B cell (primary cell): ENCODE results near the gene RBPJ. TPM values are rescaled to one million over a fixed set of nuclear protein-coding genes. Genes with fewer than 3 reads are reported as not detected.

Source experiments
- ATAC-seq: fragments of 200-7000 bp; cut with Tn5 transposase; one replicate; pipeline ENCODE4 v1.10.0; 2021; ENCODE audit warnings: low read depth, mild to moderate bottlenecking, moderate number of reproducible peaks, moderate library complexity
- CTCF ChIA-PET: fragments of 350-600 bp; sonication (Branson Sonifier 250); formaldehyde crosslinking; loops from one replicate; lab custom pipeline; 2021; ENCODE audit warnings: antibody characterized with exemption, inconsistent platforms; lab: Charles Lee
- POLR2A ChIA-PET: fragments of 350-600 bp; sonication (Branson Sonifier 250); formaldehyde crosslinking; loops from one replicate; lab custom pipeline; 2021; ENCODE audit warnings: antibody characterized with exemption; lab: Charles Lee
- DNase-seq: peaks from one replicate; pipeline ENCODE4 v3.0.0; 2013
- H2AFZ ChIP-seq: 2 replicates; pipeline ENCODE4 v1.6.1; 2012; ENCODE audit warnings: mild to moderate bottlenecking, low read depth, low read length; ENCODE audit not compliant: insufficient read depth, poor library complexity, severe bottlenecking
- H3K27ac ChIP-seq, 2 donors: 1 replicate in 1 of 2; 2 replicates in 1 of 2; pipeline ENCODE4 v1.5.1; 2012 to 2013; ENCODE audit warnings: low read length in 2 of 2, mild to moderate bottlenecking in 2 of 2, moderate library complexity in 1 of 2
- H3K27me3 ChIP-seq, 4 experiments: fragments of 200-600 bp in 1 of 4; sonication (generic) in 1 of 4; replicated peaks in 1 of 4; 1 replicate in 2 of 4; 2 replicates in 2 of 4; pipeline versions ENCODE4 v1.6.1 to v1.7.0; 2013 to 2016; ENCODE audit warnings: low read length in 3 of 4, mild to moderate bottlenecking in 2 of 4, mixed read lengths in 1 of 4, moderate library complexity in 1 of 4; ENCODE audit not compliant: insufficient read depth in 4 of 4, control insufficient read depth in 3 of 4; ENCODE audit errors: control extremely low read depth in 1 of 4
- H3K36me3 ChIP-seq, 2 experiments: replicated peaks in 1 of 2; 1 replicate in 1 of 2; 2 replicates in 1 of 2; pipeline versions ENCODE4 v1.6.1 to v1.7.1; 2013; ENCODE audit warnings: low read length in 1 of 2; ENCODE audit not compliant: insufficient read depth in 2 of 2, control insufficient read depth in 1 of 2; ENCODE audit errors: control extremely low read depth in 1 of 2, extremely low read depth in 1 of 2
- H3K4me1 ChIP-seq, 2 donors: fragments of 200-600 bp in 1 of 2; sonication (generic) in 1 of 2; 1 replicate in 1 of 2; 2 replicates in 1 of 2; pipeline versions ENCODE4 v1.5.1 to v1.6.1; 2013 to 2017; ENCODE audit warnings: low read length in 2 of 2; ENCODE audit not compliant: control insufficient read depth in 2 of 2, insufficient read depth in 2 of 2
- H3K4me2 ChIP-seq: replicated peaks from 2 replicates; pipeline ENCODE3; 2012; ENCODE audit warnings: mild to moderate bottlenecking, low read depth, low read length; ENCODE audit not compliant: poor library complexity, severe bottlenecking
- H3K4me3 ChIP-seq, 5 experiments: fragments of 200-600 bp in 1 of 5; sonication (generic) in 1 of 5; 1 replicate in 3 of 5; 2 replicates in 2 of 5; pipeline versions ENCODE4 v1.5.1 to v1.7.0; 2011 to 2016; ENCODE audit warnings: low read length in 4 of 5, mild to moderate bottlenecking in 4 of 5, low read depth in 2 of 5, control low read depth in 1 of 5, moderate library complexity in 1 of 5; ENCODE audit not compliant: insufficient read depth in 1 of 5; ENCODE audit errors: control extremely low read depth in 1 of 5, extremely low read depth in 1 of 5
- H3K79me2 ChIP-seq: fragments of 200-600 bp; sonication (generic); one replicate; pipeline ENCODE4 v1.6.0; 2016; ENCODE audit warnings: low read length; ENCODE audit not compliant: control insufficient read depth, insufficient read depth
- H3K9ac ChIP-seq: fragments of 200-600 bp; sonication (generic); 2 replicates; pipeline ENCODE4 v1.6.1; 2017; ENCODE audit warnings: mild to moderate bottlenecking, low read length, moderate library complexity
- H3K9me3 ChIP-seq, 3 donors: one replicate each; pipeline versions ENCODE4 v1.6.1 to v1.7.1; 2013; ENCODE audit warnings: low read length in 2 of 3; ENCODE audit not compliant: control insufficient read depth in 2 of 3, insufficient read depth in 1 of 3; ENCODE audit errors: control extremely low read depth in 1 of 3
- H4K20me1 ChIP-seq: 2 replicates; pipeline ENCODE4 v1.6.0; 2012; ENCODE audit warnings: mild to moderate bottlenecking, low read length; ENCODE audit not compliant: insufficient read depth, control insufficient read depth, poor library complexity, severe bottlenecking
- H3K27ac Mint-ChIP-seq: one replicate; pipeline ENCODE4 v1.8.0; 2021; ENCODE audit warnings: mixed read lengths
- H3K27me3 Mint-ChIP-seq: one replicate; pipeline ENCODE4 v1.8.0; 2021; ENCODE audit warnings: mixed read lengths
- H3K4me1 Mint-ChIP-seq: one replicate; pipeline ENCODE4 v1.8.0; 2021; ENCODE audit warnings: mixed read lengths
- H3K4me3 Mint-ChIP-seq: one replicate; pipeline ENCODE4 v1.8.0; 2021; ENCODE audit warnings: mixed read lengths
- H3K9me3 Mint-ChIP-seq: one replicate; pipeline ENCODE4 v1.8.0; 2022; ENCODE audit warnings: mixed read lengths; ENCODE audit not compliant: insufficient read depth
- CTCF ChIP-seq: fragments of 200-600 bp; IDR thresholded peaks from one replicate; pipeline ENCODE4 v1.8.0; 2022; ENCODE audit warnings: antibody characterized with exemption, mild to moderate bottlenecking
- EZH2 ChIP-seq: IDR thresholded peaks from 2 replicates; pipeline ENCODE4 v1.6.1; 2012; ENCODE audit warnings: borderline replicate concordance, low read depth, mild to moderate bottlenecking, moderate library complexity, low read length; ENCODE audit not compliant: insufficient read depth, poor library complexity, severe bottlenecking
- WGBS: methylation state at CpG from one replicate; pipeline ENCODE4 v1.1.5; 2013; ENCODE audit warnings: missing lambda C conversion rate; ENCODE audit not compliant: insufficient coverage; 5-methylcytosine and 5-hydroxymethylcytosine counted together
- intact Hi-C: fragments of 100-400 bp; cut with micrococcal nuclease; formaldehyde crosslinking; loops from one replicate; pipeline ENCODE4 v1.10.0; 2022
- polyA plus RNA-seq: library from polyadenylated mRNA; depleted of rRNA; stranded (reverse); fragments of >200 nt; gene quantifications from 2 replicates; pipeline ENCODE4 v1.2.3, GENCODE V29; 2012
- total RNA-seq, 2 donors: library from RNA; stranded (reverse); fragments of 120-200 nt in 1 of 2; gene quantifications; 1 replicate in 1 of 2; 2 replicates in 1 of 2; pipeline versions ENCODE4 v1.2.3 to v1.2.4, GENCODE V29; 2013 to 2022

Gene RBPJ
- total and polyA plus RNA-seq, 2 donors (not counting 1 experiment from before 2014, with no cell fraction given), result 10.6 to 50.1 TPM

GRCh38 chr4:26300314-26301307 is 20.2 kb upstream of the RBPJ start:
- Histone ChIP-seq H3K27me3 (no peaks in the 10 kb centered on the region), H3K4me3 (no peak overlapping the region), H3K79me2 (no peaks in the 10 kb centered on the region), H2AFZ (no peak overlapping the region), H3K27ac (no peak overlapping the region), H3K4me2 (no peak overlapping the region), H3K36me3 (no peaks in the 10 kb centered on the region), H3K4me1 (no peaks in the 10 kb centered on the region), H4K20me1 (no peaks in the 10 kb centered on the region), H3K9ac (no peak overlapping the region), H3K9me3 (no peaks in the 10 kb centered on the region)
- ATAC-seq (no peak), DNase-seq (no peak)
- intact Hi-C loops, result no loop called here
- Mint-ChIP-seq H3K4me1 (peaks cover 3% of the 10 kb centered on the region), H3K9me3 (no peaks in the 10 kb centered on the region), H3K4me3 (no peak overlapping the region), H3K27ac (no peak overlapping the region), H3K27me3 (no peaks in the 10 kb centered on the region)
- no peak for TF ChIP-seq EZH2
- TF ChIP-seq CTCF, result no peak
- ChIA-PET POLR2A (no interaction called here), CTCF (interaction anchor here (0.8 kb wide), 1 partner anchor 458 kb away, joined by 3 read pairs; no protein-coding TSS in a partner anchor)
- WGBS, result 100% methylated on average over 2 of the region's 8 CpGs
